H1 (cell line): ENCODE data around the gene IL6R. TPM values are rescaled to one million over a fixed set of nuclear protein-coding genes. Genes with fewer than 3 reads are reported as not detected.

Source experiments
- CTCF ChIA-PET: fragments of 300-600 bp; sonication (Branson Sonifier 250); formaldehyde crosslinking; loops from one replicate; lab custom pipeline; 2021; ENCODE audit not compliant: partially characterized antibody; lab: Charles Lee
- POLR2A ChIA-PET: fragments of 300-600 bp; sonication (Branson Sonifier 250); formaldehyde crosslinking; loops from one replicate; lab custom pipeline; 2021; ENCODE audit warnings: inconsistent platforms; ENCODE audit not compliant: partially characterized antibody; lab: Charles Lee
- DNase-seq, 2 experiments: peaks; one replicate each; pipeline versions ENCODE4 v3.0.0 to v3.0.0-alpha.2; 2010 to 2022; ENCODE audit warnings: low spot score in 2 of 2, low read depth in 1 of 2, mixed read lengths in 1 of 2
- FAIRE-seq: peaks from 2 replicates; lab custom pipeline; 2011; peaks lifted over from hg19 to GRCh38; lab: Jason Lieb, UNC
- H2AFZ ChIP-seq: 2 replicates; pipeline ENCODE4 v1.8.1; 2012; ENCODE audit warnings: low read length, inconsistent platforms
- H2AK5ac ChIP-seq: 2 replicates; pipeline ENCODE4 v1.6.1; 2013; ENCODE audit warnings: low read depth, low read length
- H2BK120ac ChIP-seq: replicated peaks from 2 replicates; pipeline ENCODE3; 2013; ENCODE audit warnings: low read depth, low read length, inconsistent platforms
- H2BK12ac ChIP-seq: 2 replicates; pipeline ENCODE4 v1.6.1; 2013; ENCODE audit warnings: low read depth, low read length
- H2BK15ac ChIP-seq: 2 replicates; pipeline ENCODE4 v1.6.1; 2013; ENCODE audit warnings: low read length
- H2BK20ac ChIP-seq: 2 replicates; pipeline ENCODE4 v1.6.1; 2013; ENCODE audit warnings: low read length
- H2BK5ac ChIP-seq: 2 replicates; pipeline ENCODE4 v1.6.1; 2013; ENCODE audit warnings: low read depth, low read length
- H3K14ac ChIP-seq: 2 replicates; pipeline ENCODE4 v1.6.1; 2013; ENCODE audit warnings: inconsistent platforms; ENCODE audit not compliant: insufficient read length
- H3K18ac ChIP-seq: 2 replicates; pipeline ENCODE4 v1.6.1; 2013; ENCODE audit warnings: low read length; ENCODE audit errors: extremely low read depth
- H3K23ac ChIP-seq: 2 replicates; pipeline ENCODE4 v1.6.1; 2013; ENCODE audit warnings: inconsistent platforms; ENCODE audit not compliant: insufficient read length
- H3K23me2 ChIP-seq: 2 replicates; pipeline ENCODE4 v1.6.1; 2013; ENCODE audit warnings: low read depth, low read length
- H3K27ac ChIP-seq: 2 replicates; pipeline ENCODE4 v1.6.1; 2011; ENCODE audit warnings: low read depth, low read length, inconsistent platforms
- H3K27me3 ChIP-seq, 4 experiments: replicated peaks in 1 of 4; 1 replicate in 1 of 4; 2 replicates in 3 of 4; pipeline versions ENCODE4 v1.6.1 to v1.8.1; 2011 to 2013; ENCODE audit warnings: low read length in 3 of 4, mild to moderate bottlenecking in 3 of 4, inconsistent platforms in 2 of 4, mixed read lengths in 2 of 4, moderate library complexity in 1 of 4; ENCODE audit not compliant: control insufficient read depth in 3 of 4, insufficient read depth in 3 of 4; ENCODE audit errors: extremely low read depth in 1 of 4
- H3K36me3 ChIP-seq, 4 experiments: 2 replicates each; pipeline versions ENCODE4 v1.6.1 to v1.8.1; 2011 to 2013; ENCODE audit warnings: mild to moderate bottlenecking in 4 of 4, low read length in 3 of 4, moderate library complexity in 2 of 4, control low read depth in 1 of 4, inconsistent platforms in 1 of 4; ENCODE audit not compliant: insufficient read depth in 4 of 4, control insufficient read depth in 2 of 4
- H3K4ac ChIP-seq: replicated peaks from 2 replicates; pipeline ENCODE3; 2013; ENCODE audit warnings: low read length, low read depth, mixed read lengths, inconsistent platforms; ENCODE audit not compliant: insufficient read length
- H3K4me1 ChIP-seq, 4 experiments: replicated peaks in 1 of 4; 1 replicate in 1 of 4; 2 replicates in 3 of 4; pipeline versions ENCODE4 v1.6.1 to v1.8.1; 2011 to 2013; ENCODE audit warnings: low read length in 3 of 4, inconsistent platforms in 2 of 4, mixed read lengths in 1 of 4; ENCODE audit not compliant: insufficient read depth in 4 of 4, control insufficient read depth in 3 of 4
- H3K4me2 ChIP-seq, 2 experiments: 2 replicates each; pipeline versions ENCODE4 v1.6.1 to v1.8.1; 2011 to 2013; ENCODE audit warnings: low read depth in 2 of 2, low read length in 2 of 2, control low read depth in 1 of 2, inconsistent platforms in 1 of 2, mild to moderate bottlenecking in 1 of 2; ENCODE audit not compliant: insufficient read depth in 1 of 2
- H3K4me3 ChIP-seq, 4 experiments: fragments of 200-600, 300-600 bp in 1 of 4; sonication (generic), shearing (Covaris generic), sonication (Bioruptor Twin) in 1 of 4; 2 replicates each; pipeline versions ENCODE4 v1.5.1 to v1.8.1; 2011 to 2016; ENCODE audit warnings: low read length in 4 of 4, low read depth in 3 of 4, control low read depth in 2 of 4, inconsistent platforms in 2 of 4, mild to moderate bottlenecking in 2 of 4, mixed read lengths in 1 of 4, moderate library complexity in 1 of 4; ENCODE audit not compliant: insufficient read depth in 2 of 4; ENCODE audit errors: extremely low read depth in 1 of 4
- H3K56ac ChIP-seq: replicated peaks from 2 replicates; pipeline ENCODE3; 2013; ENCODE audit warnings: low read depth, mild to moderate bottlenecking, mixed read lengths, low read length, inconsistent platforms; ENCODE audit not compliant: insufficient read length
- H3K79me1 ChIP-seq: 2 replicates; pipeline ENCODE4 v1.6.1; 2013; ENCODE audit warnings: low read depth, low read length, control low read depth
- H3K79me2 ChIP-seq, 2 experiments: 2 replicates each; pipeline versions ENCODE4 v1.6.1 to v1.8.1; 2012 to 2013; ENCODE audit warnings: low read length in 2 of 2, mild to moderate bottlenecking in 2 of 2, inconsistent platforms in 1 of 2; ENCODE audit not compliant: insufficient read depth in 2 of 2, control insufficient read depth in 1 of 2
- H3K9ac ChIP-seq, 4 experiments: replicated peaks in 1 of 4; 1 replicate in 1 of 4; 2 replicates in 3 of 4; pipeline versions ENCODE4 v1.6.1 to v1.8.1; 2011 to 2013; ENCODE audit warnings: low read depth in 3 of 4, low read length in 3 of 4, control low read depth in 2 of 4, mild to moderate bottlenecking in 2 of 4, moderate library complexity in 2 of 4, inconsistent platforms in 1 of 4; ENCODE audit errors: extremely low read depth in 1 of 4
- H3K9me3 ChIP-seq, 2 experiments: 2 replicates each; pipeline versions ENCODE4 v1.6.1 to v1.8.1; 2012 to 2013; ENCODE audit warnings: mild to moderate bottlenecking in 2 of 2, moderate library complexity in 2 of 2, control low read depth in 1 of 2, inconsistent platforms in 1 of 2, low read depth in 1 of 2, low read length in 1 of 2, mixed read lengths in 1 of 2; ENCODE audit not compliant: insufficient read depth in 2 of 2
- H4K20me1 ChIP-seq, 2 experiments: replicated peaks in 1 of 2; 2 replicates each; pipeline versions ENCODE3 to v1.8.1; 2011 to 2013; ENCODE audit warnings: inconsistent platforms in 2 of 2, low read length in 2 of 2, mild to moderate bottlenecking in 1 of 2; ENCODE audit not compliant: insufficient read depth in 2 of 2, control insufficient read depth in 1 of 2
- H4K5ac ChIP-seq: 2 replicates; pipeline ENCODE4 v1.6.1; 2013; ENCODE audit warnings: low read length, low read depth, mixed read lengths, inconsistent platforms; ENCODE audit not compliant: insufficient read length
- H4K8ac ChIP-seq: 2 replicates; pipeline ENCODE4 v1.8.0; 2013; ENCODE audit warnings: mild to moderate bottlenecking, moderate library complexity, low read length, inconsistent platforms; ENCODE audit not compliant: insufficient read depth; ENCODE audit errors: extremely low read depth
- H4K91ac ChIP-seq: replicated peaks from 2 replicates; pipeline ENCODE3; 2013; ENCODE audit warnings: low read length, mixed read lengths, inconsistent platforms; ENCODE audit not compliant: insufficient read length
- BACH1 ChIP-seq: IDR thresholded peaks from 2 replicates; pipeline ENCODE4 v1.6.1; 2012; ENCODE audit warnings: low read length, improper control_type of control experiment
- CEBPB ChIP-seq: IDR thresholded peaks from 2 replicates; pipeline ENCODE4 v1.6.1; 2012; ENCODE audit warnings: low read depth, low read length
- CHD2 ChIP-seq: IDR thresholded peaks from 2 replicates; pipeline ENCODE4 v1.6.1; 2012; ENCODE audit warnings: low read length, improper control_type of control experiment
- CREB1 ChIP-seq: IDR thresholded peaks from 2 replicates; pipeline ENCODE4 v1.6.1; 2012; ENCODE audit warnings: inconsistent platforms
- FOSL1 ChIP-seq: IDR thresholded peaks from 2 replicates; pipeline ENCODE4 v1.6.1; 2011; ENCODE audit warnings: mild to moderate bottlenecking, low read depth, low read length, moderate library complexity; ENCODE audit not compliant: insufficient read depth
- HDAC2 ChIP-seq, 2 experiments: fragments of 300-600 bp in 1 of 2; sonication (generic) in 1 of 2; IDR thresholded peaks; 2 replicates each; pipeline ENCODE4 v1.6.1; 2011 to 2012; ENCODE audit warnings: low read depth in 2 of 2, low read length in 2 of 2, mild to moderate bottlenecking in 2 of 2, moderate library complexity in 2 of 2, borderline replicate concordance in 1 of 2, inconsistent platforms in 1 of 2
- HDAC6 ChIP-seq: IDR thresholded peaks from one replicate; pipeline ENCODE4 v1.7.1; 2012; ENCODE audit warnings: low read depth, mild to moderate bottlenecking, inconsistent platforms, low read length, moderate library complexity
- KDM5A ChIP-seq: fragments of 200-600 bp; IDR thresholded peaks from 2 replicates; pipeline ENCODE4 v1.7.1; 2012; ENCODE audit warnings: mild to moderate bottlenecking, low read length, inconsistent platforms, mixed read lengths
- MAX ChIP-seq: IDR thresholded peaks from 2 replicates; pipeline ENCODE4 v1.6.1; 2012; ENCODE audit warnings: inconsistent platforms
- NRF1 ChIP-seq: IDR thresholded peaks from 2 replicates; pipeline ENCODE4 v1.6.1; 2011; ENCODE audit warnings: mild to moderate bottlenecking, low read depth, low read length, improper control_type of control experiment
- POU5F1 ChIP-seq: IDR thresholded peaks from 2 replicates; pipeline ENCODE4 v1.6.1; 2011; ENCODE audit warnings: low read depth, mild to moderate bottlenecking, low read length, moderate library complexity
- RBBP5 ChIP-seq: IDR thresholded peaks from 2 replicates; pipeline ENCODE4 v1.7.1; 2012; ENCODE audit warnings: low read depth, mild to moderate bottlenecking, inconsistent platforms, low read length, moderate library complexity, borderline replicate concordance
- RFX5 ChIP-seq: IDR thresholded peaks from 2 replicates; pipeline ENCODE4 v1.6.1; 2011; ENCODE audit warnings: low read depth, low read length, improper control_type of control experiment, borderline replicate concordance
- SIRT6 ChIP-seq: IDR thresholded peaks from one replicate; pipeline ENCODE4 v1.7.1; 2012; ENCODE audit warnings: low read length, inconsistent platforms
- SRF ChIP-seq: IDR thresholded peaks from 2 replicates; pipeline ENCODE4 v1.6.1; 2011; ENCODE audit warnings: mild to moderate bottlenecking, low read depth, low read length, moderate library complexity
- WGBS, 2 experiments: shearing (Covaris generic) in 1 of 2; methylation state at CpG; one replicate each; pipeline versions ENCODE4 v1.1.6 to v1.1.7; 2013 to 2015; ENCODE audit warnings: low lambda C conversion rate in 2 of 2, mixed read lengths in 2 of 2, inconsistent platforms in 1 of 2, low coverage in 1 of 2, missing lambda C conversion rate in 1 of 2; ENCODE audit not compliant: insufficient replicate concordance in 2 of 2, insufficient coverage in 1 of 2, insufficient read length in 1 of 2; ENCODE audit errors: extremely low coverage in 1 of 2, missing lambda C conversion rate in 1 of 2; 5-methylcytosine and 5-hydroxymethylcytosine counted together
- polyA plus RNA-seq, 7 experiments: library from polyadenylated mRNA; depleted of rRNA in 3 of 7; stranded (reverse) in 5 of 7; unstranded in 2 of 7; fragments of >200 nt in 5 of 7; fragments of 200-250 nt in 2 of 7; gene quantifications; 1 replicate in 5 of 7; 2 replicates in 1 of 7; 4 replicates in 1 of 7; pipeline versions ENCODE4 v1.2.1 to v1.2.3, GENCODE V29; 2011 to 2013; ENCODE audit warnings: missing spikeins in 2 of 7, mixed read lengths in 2 of 7
- total RNA-seq: library from RNA; stranded (reverse); fragmentation: NEBNext Ultra II Directional; extraction: Animal tissue kit (Norgen Biotek cat#: 25700); gene quantifications from 2 replicates; pipeline ENCODE4 v1.2.1, GENCODE V29; 2021

IL6R gene
- total and polyA plus RNA-seq, 2 of the 8 experiments (the other 6 are each of a cell fraction or from before 2014, with no cell fraction given): 2.3 to 3.0 TPM

GRCh38 chr1:154403983-154404382 is 1.2 kb upstream of the IL6R start:
- H3K27me3 ChIP-seq: peaks cover 9 to 36% (median 26%) of the 10 kb centered on the region in 4 experiments
- H3K79me1 ChIP-seq: no peaks in the 10 kb centered on the region
- H2BK12ac ChIP-seq: no peak overlapping the region
- H2BK20ac ChIP-seq: no peak overlapping the region
- no peak overlapping the region for H3K4me3 ChIP-seq
- no peak for FAIRE-seq
- no peak overlapping the region for H4K5ac ChIP-seq
- no peak overlapping the region for H3K14ac ChIP-seq
- no peaks in the 10 kb centered on the region for H3K36me3 ChIP-seq
- H2BK5ac ChIP-seq: no peak overlapping the region
- H3K79me2 ChIP-seq: no peaks in the 10 kb centered on the region
- ChIA-PET CTCF (interaction anchor here (0.6 to 1.7 kb wide), 11 partner anchors 11 to 243 kb away, joined by 3 to 8 read pairs (median 4); no protein-coding TSS in a partner anchor), POLR2A (interaction anchor here (0.5 kb wide), 1 partner anchor 695 kb away, joined by 3 read pairs; no protein-coding TSS in a partner anchor)
- no peak overlapping the region for H2BK120ac ChIP-seq
- DNase-seq: no peak
- H4K91ac ChIP-seq: no peak overlapping the region
- no peak overlapping the region for H3K9ac ChIP-seq
- H3K56ac ChIP-seq: no peak overlapping the region
- H3K4me1 ChIP-seq: peaks cover 0 to 8% (median 6%) of the 10 kb centered on the region in 4 experiments; a peak in 4 of 7 replicates
- H4K20me1 ChIP-seq: no peaks in the 10 kb centered on the region
- H3K27ac ChIP-seq: no peak overlapping the region
- H3K23me2 ChIP-seq: peaks cover 13% of the 10 kb centered on the region
- no peaks in the 10 kb centered on the region for H3K9me3 ChIP-seq
- H3K18ac ChIP-seq: no peak overlapping the region
- H2BK15ac ChIP-seq: no peak overlapping the region
- H3K23ac ChIP-seq: no peak overlapping the region
- H4K8ac ChIP-seq: no peak overlapping the region
- no peak overlapping the region; a peak in 1 of 4 replicates for H3K4me2 ChIP-seq
- no peak overlapping the region for H3K4ac ChIP-seq
- no peak overlapping the region for H2AK5ac ChIP-seq
- 87% methylated on average over 3 of the region's 3 CpGs; no CpG with 5 or more reads in 1 of the 2 experiments for WGBS, 2 experiments
- H2AFZ ChIP-seq: no peak overlapping the region
- TF ChIP-seq SIRT6 (no peak), CHD2 (no peak), RBBP5 (no peak), CREB1 (no peak), RFX5 (no peak), NRF1 (no peak), KDM5A (no peak), MAX (no peak), CEBPB (no peak), HDAC6 (no peak), BACH1 (no peak), SRF (no peak), POU5F1 (no peak), HDAC2 (IDR thresholded peaks at IDR 0.05; ENCODE audit: borderline replicate concordance in 1 of 2, low read depth in 2 of 2, low read length in 2 of 2) (no peak), FOSL1 (no peak)
